Measurements from ENCODE around the gene USP27X.

GRCh38 chrX:49930039-49930438 lies 50.8 kb downstream of the USP27X start:
- TF ChIP-seq EZH2phosphoT487 (IDR thresholded peaks at IDR 0.05; ENCODE audit: borderline replicate concordance): no peak
- TF ChIP-seq, protein P1, sequence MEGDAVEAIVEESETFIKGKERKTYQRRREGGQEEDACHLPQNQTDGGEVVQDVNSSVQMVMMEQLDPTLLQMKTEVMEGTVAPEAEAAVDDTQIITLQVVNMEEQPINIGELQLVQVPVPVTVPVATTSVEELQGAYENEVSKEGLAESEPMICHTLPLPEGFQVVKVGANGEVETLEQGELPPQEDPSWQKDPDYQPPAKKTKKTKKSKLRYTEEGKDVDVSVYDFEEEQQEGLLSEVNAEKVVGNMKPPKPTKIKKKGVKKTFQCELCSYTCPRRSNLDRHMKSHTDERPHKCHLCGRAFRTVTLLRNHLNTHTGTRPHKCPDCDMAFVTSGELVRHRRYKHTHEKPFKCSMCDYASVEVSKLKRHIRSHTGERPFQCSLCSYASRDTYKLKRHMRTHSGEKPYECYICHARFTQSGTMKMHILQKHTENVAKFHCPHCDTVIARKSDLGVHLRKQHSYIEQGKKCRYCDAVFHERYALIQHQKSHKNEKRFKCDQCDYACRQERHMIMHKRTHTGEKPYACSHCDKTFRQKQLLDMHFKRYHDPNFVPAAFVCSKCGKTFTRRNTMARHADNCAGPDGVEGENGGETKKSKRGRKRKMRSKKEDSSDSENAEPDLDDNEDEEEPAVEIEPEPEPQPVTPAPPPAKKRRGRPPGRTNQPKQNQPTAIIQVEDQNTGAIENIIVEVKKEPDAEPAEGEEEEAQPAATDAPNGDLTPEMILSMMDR (conservative IDR thresholded peaks at IDR 0.05; ENCODE audit: low read length): no peak
